GM21381 (cell line): ENCODE data around the gene COL20A1.

ENCODE experiments used
- ATAC-seq: cut with Tn5 transposase; IDR thresholded peaks from one replicate; pipeline ENCODE4 v1.9.1; 2021; ENCODE audit warnings: mild to moderate bottlenecking, moderate library complexity; ENCODE audit not compliant: unreplicated experiment

COL20A1 gene

GRCh38 chr20:63260521-63260920, 32.5 kb upstream of the COL20A1 start:
- ATAC-seq, result no peak

GRCh38 chr20:63261060-63261794, 31.8 kb upstream of the COL20A1 start:
- ATAC-seq, result no peak

GRCh38 chr20:63261795-63262528, 31.0 kb upstream of the COL20A1 start:
- ATAC-seq, result no peak

GRCh38 chr20:63262836-63263235, 30.1 kb upstream of the COL20A1 start:
- no peak for ATAC-seq

- no peak for ATAC-seq
Observed at GRCh38 chr20:63264000-63264399, 29.0 kb upstream of the COL20A1 start.

GRCh38 chr20:63264519-63264918, 28.5 kb upstream of the COL20A1 start:
- no peak for ATAC-seq

GRCh38 chr20:63265891-63266515, 27.0 kb upstream of the COL20A1 start:
- ATAC-seq, result no peak

- ATAC-seq, result no peak
Observed at GRCh38 chr20:63267691-63268090, 25.3 kb upstream of the COL20A1 start.

- no peak for ATAC-seq
Observed at GRCh38 chr20:63268256-63268655, 24.7 kb upstream of the COL20A1 start.

GRCh38 chr20:63268671-63269439, 24.1 kb upstream of the COL20A1 start:
- no peak for ATAC-seq

GRCh38 chr20:63269724-63270123, 23.3 kb upstream of the COL20A1 start:
- no peak for ATAC-seq

- ATAC-seq, result no peak
Observed at GRCh38 chr20:63270606-63271325, 22.2 kb upstream of the COL20A1 start.

GRCh38 chr20:63272105-63273058, 20.6 kb upstream of the COL20A1 start, which contains the start of gene ARFGAP1:
Gene ARFGAP1, plus strand, starts transcription at chr20:63272813. Its CDS starts 2,768 bp downstream, at chr20:63275581.
- peak; percentile 87 for ATAC-seq

- ATAC-seq, result no peak
Observed at GRCh38 chr20:63273059-63273579, 19.9 kb upstream of the COL20A1 start.

- no peak for ATAC-seq
Observed at GRCh38 chr20:63273635-63274380, 19.2 kb upstream of the COL20A1 start.

- no peak for ATAC-seq
Observed at GRCh38 chr20:63274381-63275228, 18.4 kb upstream of the COL20A1 start.

- ATAC-seq, result no peak
Observed at GRCh38 chr20:63275825-63276224, 17.2 kb upstream of the COL20A1 start.
